GM12872 (cell line): ENCODE results near the gene PHOSPHO1.

Source experiments
- TF ChIP-seq, protein P1 (sequence below): IDR thresholded peaks from 3 replicates; pipeline ENCODE4 v1.5.1; 2011; ENCODE audit warnings: low read depth, mild to moderate bottlenecking, low read length, moderate library complexity; ENCODE audit not compliant: insufficient read depth

The PHOSPHO1 gene

DNA sequence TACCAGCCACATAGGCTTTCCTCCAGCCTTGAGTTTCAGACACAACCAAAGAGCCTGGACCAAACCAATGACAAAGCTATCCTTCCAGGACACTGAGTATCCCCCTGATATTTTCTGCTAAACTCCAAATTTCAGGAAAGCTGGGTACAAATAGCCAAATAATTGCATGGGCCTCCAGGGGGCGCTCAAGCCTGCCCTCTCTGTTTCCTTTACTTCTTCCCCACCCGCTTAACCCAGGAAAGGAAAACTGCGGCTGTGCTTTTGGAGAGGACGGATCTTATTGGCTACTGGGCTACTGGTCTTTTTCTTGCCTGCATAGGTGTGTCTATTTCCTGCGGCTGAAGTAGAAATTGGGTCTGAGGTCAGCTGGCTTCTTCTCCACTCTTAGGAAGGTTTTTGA is 50.3 kb downstream of the PHOSPHO1 start:
- TF ChIP-seq, protein P1, sequence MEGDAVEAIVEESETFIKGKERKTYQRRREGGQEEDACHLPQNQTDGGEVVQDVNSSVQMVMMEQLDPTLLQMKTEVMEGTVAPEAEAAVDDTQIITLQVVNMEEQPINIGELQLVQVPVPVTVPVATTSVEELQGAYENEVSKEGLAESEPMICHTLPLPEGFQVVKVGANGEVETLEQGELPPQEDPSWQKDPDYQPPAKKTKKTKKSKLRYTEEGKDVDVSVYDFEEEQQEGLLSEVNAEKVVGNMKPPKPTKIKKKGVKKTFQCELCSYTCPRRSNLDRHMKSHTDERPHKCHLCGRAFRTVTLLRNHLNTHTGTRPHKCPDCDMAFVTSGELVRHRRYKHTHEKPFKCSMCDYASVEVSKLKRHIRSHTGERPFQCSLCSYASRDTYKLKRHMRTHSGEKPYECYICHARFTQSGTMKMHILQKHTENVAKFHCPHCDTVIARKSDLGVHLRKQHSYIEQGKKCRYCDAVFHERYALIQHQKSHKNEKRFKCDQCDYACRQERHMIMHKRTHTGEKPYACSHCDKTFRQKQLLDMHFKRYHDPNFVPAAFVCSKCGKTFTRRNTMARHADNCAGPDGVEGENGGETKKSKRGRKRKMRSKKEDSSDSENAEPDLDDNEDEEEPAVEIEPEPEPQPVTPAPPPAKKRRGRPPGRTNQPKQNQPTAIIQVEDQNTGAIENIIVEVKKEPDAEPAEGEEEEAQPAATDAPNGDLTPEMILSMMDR = peak; percentile 88
